Effector CD4-positive, alpha-beta T cell (primary cell): Measurements from ENCODE around the gene POU2F1.

Experiments
- DNase-seq: peaks from one replicate; pipeline ENCODE4 v3.0.0-alpha.2; 2020

POU2F1 gene

DNA sequence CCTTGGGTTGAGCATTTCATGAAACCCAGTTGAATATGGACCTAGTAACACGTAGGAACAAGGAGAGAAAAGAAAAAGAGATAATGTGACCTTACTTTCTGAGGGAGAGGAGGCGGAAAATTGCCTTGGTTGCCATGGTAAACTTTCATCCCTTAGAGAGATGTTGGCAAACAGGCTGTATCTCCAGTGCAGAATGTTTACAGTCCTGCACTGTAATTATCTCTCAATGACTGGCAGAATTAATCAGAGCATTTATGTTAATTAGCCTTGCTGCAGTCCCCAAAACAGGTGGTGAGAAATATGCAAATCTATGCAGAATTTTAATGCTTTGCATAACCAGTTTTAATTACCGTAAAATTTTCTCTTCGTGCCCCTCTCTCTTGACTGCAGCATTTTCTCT, 150.3 kb downstream of the POU2F1 start:
- DNase-seq = no peak

GRCh38 chr1:167373398-167373797, 152.7 kb downstream of the POU2F1 start:
- no peak for DNase-seq

GRCh38 chr1:167373986-167374385, 153.3 kb downstream of the POU2F1 start:
- no peak for DNase-seq

DNA sequence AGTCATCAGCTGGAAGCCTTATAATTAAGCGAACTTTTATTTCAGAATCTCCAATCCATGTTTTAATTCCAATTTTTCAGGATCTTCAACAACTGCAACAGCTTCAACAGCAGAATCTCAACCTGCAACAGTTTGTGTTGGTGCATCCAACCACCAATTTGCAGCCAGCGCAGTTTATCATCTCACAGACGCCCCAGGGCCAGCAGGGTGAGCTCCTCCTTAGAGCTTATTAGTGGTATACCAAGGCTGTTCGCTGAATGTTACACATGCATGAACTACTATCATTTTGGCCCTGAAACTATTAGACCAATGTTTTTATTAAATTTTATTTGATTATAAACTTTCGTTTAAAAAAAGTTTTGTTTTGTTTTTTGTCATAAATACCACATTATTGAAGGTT, 155.3 kb downstream of the POU2F1 start:
- no peak for DNase-seq

- no peak for DNase-seq
Observed at GRCh38 chr1:167387251-167387910, 166.7 kb downstream of the POU2F1 start.

GRCh38 chr1:167388976-167389375, 168.3 kb downstream of the POU2F1 start:
- DNase-seq = no peak

DNA sequence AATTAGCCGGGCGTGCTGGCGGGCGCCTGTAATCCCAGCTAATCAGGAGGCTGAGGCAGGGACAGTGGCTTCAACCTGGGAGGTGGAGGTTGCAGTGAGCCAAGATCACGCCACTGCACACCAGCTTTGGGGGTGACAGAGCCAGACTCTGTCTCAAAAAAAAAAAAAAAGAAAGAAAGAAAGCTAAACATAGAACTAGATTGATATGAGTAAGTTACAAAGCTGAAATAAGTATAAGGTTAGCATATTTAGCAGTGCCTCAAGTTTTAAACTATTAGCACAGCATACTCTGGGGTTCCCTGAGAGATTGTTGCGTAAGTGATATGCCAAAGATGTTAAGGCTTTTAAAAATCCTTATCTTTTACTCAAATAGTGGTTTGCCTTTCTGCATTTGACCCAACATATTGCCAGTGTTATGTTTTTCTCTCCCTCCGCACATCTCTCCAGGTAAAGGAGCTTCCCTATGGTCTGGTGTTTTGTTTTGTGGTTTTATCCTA, 171.6 kb downstream of the POU2F1 start:
- DNase-seq = no peak

- no peak for DNase-seq
Observed at GRCh38 chr1:167400359-167400953, 179.8 kb downstream of the POU2F1 start.

- peak; percentile 21 for DNase-seq
Observed at GRCh38 chr1:167401260-167401873, 180.7 kb downstream of the POU2F1 start.

DNA sequence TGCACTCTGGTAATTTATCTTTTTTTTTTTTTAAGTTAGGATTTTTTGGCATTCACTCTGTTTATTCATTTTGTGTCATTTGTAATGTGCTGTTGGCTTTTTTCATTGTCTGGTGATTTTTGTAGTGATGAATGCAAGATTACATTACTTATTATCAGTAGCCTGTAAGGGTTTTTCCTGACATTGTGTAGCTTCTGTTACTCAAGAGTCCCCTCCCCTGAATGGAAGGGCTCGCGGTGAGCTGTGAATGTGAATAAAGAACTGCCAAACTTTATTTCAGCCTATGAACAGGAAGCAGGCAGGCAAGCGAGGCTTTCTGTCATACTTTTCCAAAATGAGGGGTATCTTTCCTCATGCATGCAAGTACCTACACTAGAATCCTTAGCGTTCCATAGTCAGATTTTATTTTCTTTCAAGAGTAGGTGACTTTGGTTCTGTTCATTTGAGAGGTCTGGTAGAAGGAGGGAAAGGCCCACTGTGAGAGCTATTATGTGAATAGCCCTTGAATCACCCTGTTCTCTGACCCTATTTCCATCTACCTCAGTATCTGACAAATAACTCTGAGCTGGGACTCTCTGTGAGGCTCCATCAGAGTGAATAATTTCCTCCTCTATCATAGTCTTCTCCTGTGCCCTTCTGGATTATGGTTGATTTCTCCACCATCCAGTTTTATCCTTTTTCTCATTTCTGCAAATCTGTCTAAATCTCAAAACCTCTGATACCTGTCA, 183.6 kb downstream of the POU2F1 start:
- no peak for DNase-seq

- DNase-seq = no peak
Observed at GRCh38 chr1:167404908-167405307, 184.2 kb downstream of the POU2F1 start.

DNA sequence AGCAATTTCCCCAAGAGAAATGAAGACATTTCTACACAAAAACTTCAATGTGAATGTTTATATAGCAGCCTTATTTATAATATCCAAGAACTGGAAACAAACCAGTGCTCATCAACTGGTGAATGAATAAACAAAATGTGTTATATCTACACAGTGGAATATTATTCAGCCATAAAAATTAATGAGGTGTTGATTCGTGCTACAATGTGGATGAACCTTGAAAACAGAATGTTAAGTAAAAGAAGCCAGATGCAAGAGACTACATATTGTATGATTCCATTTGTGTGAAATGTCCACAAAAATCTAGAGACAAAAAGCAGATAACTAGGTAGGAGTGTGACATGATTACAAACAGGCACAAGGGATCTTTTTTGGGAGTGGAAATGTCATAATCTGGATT, 187.7 kb downstream of the POU2F1 start:
- DNase-seq = no peak

- DNase-seq = no peak
Observed at GRCh38 chr1:167409183-167409582, 188.5 kb downstream of the POU2F1 start.

GRCh38 chr1:167412072-167412471, 191.4 kb downstream of the POU2F1 start:
- no peak for DNase-seq

- no peak for DNase-seq
Observed at GRCh38 chr1:167412920-167413319, 192.2 kb downstream of the POU2F1 start.

DNA sequence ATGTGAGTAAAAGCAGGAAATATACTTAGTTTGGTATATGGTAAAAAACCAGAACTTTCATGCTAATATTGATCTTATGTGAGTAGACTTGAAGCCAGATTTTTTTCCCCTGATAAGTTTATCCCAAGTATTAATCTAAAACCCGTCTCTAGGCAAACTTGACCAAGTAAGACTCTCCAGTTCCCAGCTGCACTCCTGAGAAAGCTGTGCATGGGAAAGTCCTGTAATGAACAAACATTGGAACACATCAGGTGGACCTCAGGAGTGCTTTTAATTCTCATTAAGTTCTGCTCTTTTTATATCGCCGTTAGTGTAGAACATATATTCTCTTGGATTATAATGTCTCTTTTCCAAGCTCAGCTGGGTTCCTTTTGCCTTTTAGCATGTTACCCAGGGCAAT, 192.6 kb downstream of the POU2F1 start:
- no peak for DNase-seq

DNA sequence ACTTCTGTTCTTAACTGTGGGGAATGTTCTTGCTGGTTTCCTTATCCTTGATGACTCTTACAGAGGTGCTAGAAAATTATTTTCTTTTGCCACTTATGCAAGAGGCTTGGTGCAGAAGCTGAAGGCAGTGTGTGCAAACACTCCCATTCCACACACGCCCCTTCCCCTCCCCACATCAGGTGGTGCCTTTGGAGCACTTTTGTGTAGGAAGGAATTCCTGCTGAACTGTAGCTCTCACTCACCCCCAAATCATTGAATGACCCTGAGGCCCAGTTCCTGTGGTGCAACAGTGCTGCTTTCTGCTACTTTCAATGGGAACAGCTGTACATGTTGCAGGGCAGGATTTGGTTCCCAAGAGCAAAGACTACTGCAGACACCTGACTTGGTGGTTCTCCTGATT, 195.8 kb downstream of the POU2F1 start:
- no peak for DNase-seq

DNA sequence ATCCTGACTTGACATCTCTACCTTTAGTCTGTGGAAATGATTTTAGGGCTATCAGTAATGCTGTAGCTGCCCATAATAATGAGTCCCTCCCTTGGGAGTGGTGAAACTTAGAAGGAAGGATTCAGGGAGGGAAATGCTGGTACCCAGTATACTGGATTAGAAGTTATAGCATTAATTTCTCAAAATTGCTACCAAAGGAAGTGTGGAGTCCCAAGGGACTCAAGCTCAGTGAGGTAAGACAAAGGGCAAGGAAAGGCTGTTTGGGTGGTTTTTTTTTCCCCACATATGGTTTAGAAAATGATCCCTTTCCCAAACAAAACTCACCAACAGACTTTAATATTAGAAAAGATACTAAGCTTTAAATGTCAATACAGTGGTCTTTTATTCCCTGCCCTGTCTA, 197.7 kb downstream of the POU2F1 start:
- DNase-seq = no peak

DNA sequence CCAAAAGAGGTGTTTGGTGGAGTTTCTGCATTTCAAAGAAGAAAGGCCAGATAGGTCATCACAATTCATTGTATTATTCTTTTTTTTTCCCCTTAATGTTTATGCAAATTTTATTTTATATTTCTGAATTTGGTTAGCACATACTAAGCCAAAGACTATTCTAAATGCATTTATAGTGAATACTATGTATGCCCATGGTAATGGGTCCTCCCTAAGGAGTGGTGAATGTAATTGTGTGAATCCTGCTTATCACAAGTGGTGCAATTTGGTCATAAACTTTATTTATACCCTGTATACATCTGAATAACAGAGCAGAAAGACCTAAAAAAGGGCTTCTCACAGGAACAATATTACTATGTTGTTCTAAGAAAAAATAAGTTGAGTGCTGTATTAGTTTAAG, 198.6 kb downstream of the POU2F1 start:
- DNase-seq = no peak

GRCh38 chr1:167420510-167420909, 199.8 kb downstream of the POU2F1 start:
- DNase-seq = no peak

GRCh38 chr1:167423684-167424619, 203.3 kb downstream of the POU2F1 start:
- DNase-seq = no peak

- DNase-seq = no peak
Observed at GRCh38 chr1:167425482-167425881, 204.8 kb downstream of the POU2F1 start.
